SK-N-SH (cell line): ENCODE data around the gene EPB41L5. TPM values are rescaled to one million over a fixed set of nuclear protein-coding genes. Genes with fewer than 3 reads are reported as not detected.

ENCODE experiments used
- CTCF ChIA-PET: fragments of 300-600, 350-600 bp; formaldehyde crosslinking; extraction: SDS; loops from one replicate; lab custom pipeline; 2021; lab: Yijun Ruan, JAX
- POLR2A ChIA-PET: fragments of 350-600 bp; sonication (Branson Sonifier 250); formaldehyde crosslinking; extraction: SDS; loops from one replicate; lab custom pipeline; 2020; ENCODE audit warnings: antibody characterized with exemption, inconsistent platforms; lab: Yijun Ruan, JAX
- DNase-seq: peaks from one replicate; pipeline ENCODE4 v3.0.0; 2012
- H2AFZ ChIP-seq: fragments of 200-600 bp; sonication (generic); 2 replicates; pipeline ENCODE4 v1.8.1; 2016; ENCODE audit warnings: antibody characterized with exemption, mild to moderate bottlenecking, low read depth
- H3F3A ChIP-seq: fragments of 200-600 bp; sonication (generic); replicated peaks from 2 replicates; pipeline ENCODE3; 2016; ENCODE audit warnings: antibody characterized with exemption, mild to moderate bottlenecking; ENCODE audit not compliant: insufficient read depth
- H3K27ac ChIP-seq, 2 experiments: fragments of 200-500 bp in 1 of 2; fragments of 200-600 bp in 1 of 2; sonication (Bioruptor generic) in 1 of 2; sonication (generic), shearing (Covaris generic) in 1 of 2; 2 replicates each; pipeline versions ENCODE4 v1.5.1 to v1.6.1; 2014 to 2016; ENCODE audit warnings: low read depth in 2 of 2, inconsistent platforms in 1 of 2, low read length in 1 of 2, mild to moderate bottlenecking in 1 of 2, mixed read lengths in 1 of 2
- H3K27me3 ChIP-seq: fragments of 200-600 bp; sonication (generic), shearing (Covaris generic); 2 replicates; pipeline ENCODE4 v1.6.1; 2016; ENCODE audit warnings: mixed run types; ENCODE audit not compliant: insufficient read depth
- H3K36me3 ChIP-seq, 2 experiments: fragments of 200-500 bp in 1 of 2; fragments of 200-600 bp in 1 of 2; sonication (Bioruptor generic) in 1 of 2; sonication (generic) in 1 of 2; replicated peaks in 1 of 2; 2 replicates each; pipeline versions ENCODE3 to v1.5.1; 2014 to 2016; ENCODE audit warnings: low read length in 1 of 2, mild to moderate bottlenecking in 1 of 2; ENCODE audit not compliant: insufficient read depth in 2 of 2, control insufficient read depth in 1 of 2
- H3K4me1 ChIP-seq, 2 experiments: fragments of 200-500 bp in 1 of 2; fragments of 200-600 bp in 1 of 2; sonication (Bioruptor generic) in 1 of 2; sonication (generic), shearing (Covaris generic) in 1 of 2; 2 replicates each; pipeline versions ENCODE4 v1.5.1 to v1.6.1; 2014 to 2016; ENCODE audit warnings: low read depth in 1 of 2, low read length in 1 of 2, mixed run types in 1 of 2; ENCODE audit not compliant: insufficient read depth in 2 of 2, control insufficient read depth in 1 of 2
- H3K4me2 ChIP-seq: fragments of 200-600 bp; sonication (generic), shearing (Covaris generic); 2 replicates; pipeline ENCODE4 v1.6.1; 2017; ENCODE audit warnings: mixed run types
- H3K4me3 ChIP-seq, 2 experiments: fragments of 200-500 bp in 1 of 2; fragments of 200-600 bp in 1 of 2; sonication (Bioruptor generic) in 1 of 2; sonication (generic), shearing (Covaris generic) in 1 of 2; 2 replicates each; pipeline versions ENCODE4 v1.5.1 to v1.8.1; 2014 to 2016; ENCODE audit warnings: low read depth in 2 of 2, inconsistent platforms in 1 of 2, low read length in 1 of 2, mild to moderate bottlenecking in 1 of 2, mixed read lengths in 1 of 2, moderate library complexity in 1 of 2
- H3K79me2 ChIP-seq: fragments of 200-600 bp; sonication (generic); 2 replicates; pipeline ENCODE4 v1.8.1; 2017; ENCODE audit warnings: mild to moderate bottlenecking; ENCODE audit not compliant: insufficient read depth
- H3K9ac ChIP-seq: fragments of 200-600 bp; sonication (generic); 2 replicates; pipeline ENCODE4 v1.6.1; 2017; ENCODE audit warnings: mixed run types
- H3K9me2 ChIP-seq: fragments of 200-600 bp; sonication (generic); 2 replicates; pipeline ENCODE4 v1.6.1; 2017; ENCODE audit warnings: mixed run types
- H3K9me3 ChIP-seq: fragments of 200-600 bp; sonication (generic); 2 replicates; pipeline ENCODE4 v1.6.1; 2017; ENCODE audit warnings: mixed run types, mild to moderate bottlenecking, moderate library complexity
- H4K20me1 ChIP-seq: fragments of 200-600 bp; sonication (generic); 2 replicates; pipeline ENCODE4 v1.6.1; 2017; ENCODE audit warnings: mild to moderate bottlenecking, mixed run types; ENCODE audit not compliant: insufficient read depth
- CHD2 ChIP-seq: fragments of 150-350 bp; IDR thresholded peaks from 2 replicates; pipeline ENCODE4 v1.6.1; 2018; ENCODE audit warnings: low read length; ENCODE audit not compliant: partially characterized antibody
- CTCF ChIP-seq: fragments of 200-600 bp; sonication (generic); IDR thresholded peaks from 2 replicates; pipeline ENCODE4 v1.6.1; 2017; ENCODE audit warnings: antibody characterized with exemption, mild to moderate bottlenecking, moderate library complexity
- ELF1 ChIP-seq: IDR thresholded peaks from 2 replicates; pipeline ENCODE4 v1.4.0; 2012
- EZH2phosphoT487 ChIP-seq: fragments of 200-600 bp; sonication (generic); IDR thresholded peaks from 2 replicates; pipeline ENCODE4 v1.6.1; 2017; ENCODE audit warnings: low read depth, mixed run types, mild to moderate bottlenecking, antibody characterized with exemption, moderate library complexity, borderline replicate concordance
- FOXJ3 ChIP-seq: sonication (generic); formaldehyde crosslinking; IDR thresholded peaks from 2 replicates; pipeline ENCODE4 v1.5.1; 2020; ENCODE audit warnings: mild to moderate bottlenecking, missing genetic modification reagents
- GABPA ChIP-seq: IDR thresholded peaks from 2 replicates; pipeline ENCODE4 v1.4.0; 2012; ENCODE audit warnings: low read depth, mild to moderate bottlenecking
- JUND ChIP-seq: IDR thresholded peaks from 2 replicates; pipeline ENCODE4 v1.4.0; 2012
- MAX ChIP-seq: IDR thresholded peaks from 2 replicates; pipeline ENCODE4 v1.4.0; 2012; ENCODE audit warnings: low read depth
- NFIC ChIP-seq: IDR thresholded peaks from 2 replicates; pipeline ENCODE4 v1.4.0; 2012; ENCODE audit warnings: borderline replicate concordance
- NRF1 ChIP-seq: IDR thresholded peaks from 2 replicates; pipeline ENCODE4 v1.6.1; 2012; ENCODE audit warnings: low read depth, mild to moderate bottlenecking, low read length
- POLR2AphosphoS5 ChIP-seq: IDR thresholded peaks from 2 replicates; pipeline ENCODE4 v1.6.1; 2012; ENCODE audit warnings: low read depth, low read length
- RCOR1 ChIP-seq: fragments of 150-350 bp; IDR thresholded peaks from 2 replicates; pipeline ENCODE4 v1.6.1; 2017; ENCODE audit warnings: antibody characterized with exemption, low read length
- RFX5 ChIP-seq: IDR thresholded peaks from 2 replicates; pipeline ENCODE4 v1.6.1; 2012; ENCODE audit warnings: mild to moderate bottlenecking, improper control_type of control experiment, low read length
- RXRA ChIP-seq: IDR thresholded peaks from 2 replicates; pipeline ENCODE4 v1.4.0; 2012; ENCODE audit warnings: low read depth, mild to moderate bottlenecking, borderline replicate concordance
- SIN3A ChIP-seq: IDR thresholded peaks from 2 replicates; pipeline ENCODE4 v1.6.1; 2012; ENCODE audit warnings: low read depth, mild to moderate bottlenecking, low read length, moderate library complexity, borderline replicate concordance
- SMC3 ChIP-seq: IDR thresholded peaks from 2 replicates; pipeline ENCODE4 v1.6.1; 2012; ENCODE audit warnings: low read depth, low read length, improper control_type of control experiment
- TAF1 ChIP-seq: IDR thresholded peaks from 2 replicates; pipeline ENCODE4 v1.6.1; 2012; ENCODE audit warnings: low read depth, mild to moderate bottlenecking, low read length, moderate library complexity, borderline replicate concordance
- USF2 ChIP-seq: fragments of 150-350 bp; IDR thresholded peaks from 2 replicates; pipeline ENCODE4 v1.6.1; 2017; ENCODE audit warnings: antibody characterized with exemption, low read length, low read depth, borderline replicate concordance
- YY1 ChIP-seq: IDR thresholded peaks from 2 replicates; pipeline ENCODE4 v1.4.0; 2012; ENCODE audit warnings: low read depth, mild to moderate bottlenecking
- WGBS: methylation state at CpG from one replicate; pipeline ENCODE4 v1.1.6; 2017; ENCODE audit warnings: low lambda C conversion rate; 5-methylcytosine and 5-hydroxymethylcytosine counted together
- polyA plus RNA-seq, 3 experiments: library from polyadenylated mRNA; depleted of rRNA; stranded (reverse); fragments of >200 nt; gene quantifications; 2 replicates each; pipeline ENCODE4 v1.2.3, GENCODE V29; 2012
- TF ChIP-seq, protein P1 (sequence below): IDR thresholded peaks from 2 replicates; pipeline ENCODE4 v1.4.0; 2012; ENCODE audit warnings: low read depth, borderline replicate concordance

Gene EPB41L5
- polyA plus RNA-seq, 1 of the 3 experiments (the other 2 are of a cell fraction): 5.3 TPM

DNA sequence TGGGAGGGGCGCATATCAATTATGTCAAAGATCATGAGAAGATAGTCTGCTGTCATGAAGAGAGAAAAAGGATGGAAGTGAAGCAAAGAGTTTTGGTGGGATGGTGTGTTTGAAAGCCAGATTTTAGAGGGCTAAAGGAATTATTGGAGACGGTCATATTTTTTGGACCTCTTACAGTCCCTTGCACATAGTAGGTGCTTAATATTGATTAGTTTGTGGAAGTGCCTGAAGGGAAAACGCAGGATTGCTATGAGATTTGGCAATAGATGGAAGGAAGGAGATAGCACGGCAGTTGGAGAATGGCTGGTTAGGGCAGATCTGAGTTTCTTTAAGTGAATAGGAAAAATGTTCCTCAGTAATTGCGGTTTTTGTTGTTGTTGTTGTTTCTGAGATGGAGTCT lies 15.9 kb downstream of the EPB41L5 start:
- no peak overlapping the region for H3K4me3 ChIP-seq
- peaks cover 0 to 13% of the 10 kb centered on the region in 2 experiments for H3K36me3 ChIP-seq
- no peak overlapping the region for H3K27ac ChIP-seq
- H3K9me2 ChIP-seq: no peaks in the 10 kb centered on the region
- TF ChIP-seq, protein P1, sequence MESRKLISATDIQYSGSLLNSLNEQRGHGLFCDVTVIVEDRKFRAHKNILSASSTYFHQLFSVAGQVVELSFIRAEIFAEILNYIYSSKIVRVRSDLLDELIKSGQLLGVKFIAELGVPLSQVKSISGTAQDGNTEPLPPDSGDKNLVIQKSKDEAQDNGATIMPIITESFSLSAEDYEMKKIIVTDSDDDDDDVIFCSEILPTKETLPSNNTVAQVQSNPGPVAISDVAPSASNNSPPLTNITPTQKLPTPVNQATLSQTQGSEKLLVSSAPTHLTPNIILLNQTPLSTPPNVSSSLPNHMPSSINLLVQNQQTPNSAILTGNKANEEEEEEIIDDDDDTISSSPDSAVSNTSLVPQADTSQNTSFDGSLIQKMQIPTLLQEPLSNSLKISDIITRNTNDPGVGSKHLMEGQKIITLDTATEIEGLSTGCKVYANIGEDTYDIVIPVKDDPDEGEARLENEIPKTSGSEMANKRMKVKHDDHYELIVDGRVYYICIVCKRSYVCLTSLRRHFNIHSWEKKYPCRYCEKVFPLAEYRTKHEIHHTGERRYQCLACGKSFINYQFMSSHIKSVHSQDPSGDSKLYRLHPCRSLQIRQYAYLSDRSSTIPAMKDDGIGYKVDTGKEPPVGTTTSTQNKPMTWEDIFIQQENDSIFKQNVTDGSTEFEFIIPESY: no peak
- TF ChIP-seq YY1 (no peak), USF2 (no peak)
- no peaks in the 10 kb centered on the region for H3K9me3 ChIP-seq
- no peaks in the 10 kb centered on the region for H3K4me1 ChIP-seq
- no peak overlapping the region for H2AFZ ChIP-seq
- ChIA-PET CTCF (no interaction called here), POLR2A (no interaction called here)
- no peak overlapping the region for H3K9ac ChIP-seq
- H3K79me2 ChIP-seq: peaks cover 24% of the 10 kb centered on the region
- H4K20me1 ChIP-seq: no peaks in the 10 kb centered on the region
- H3K4me2 ChIP-seq: no peak overlapping the region
- H3F3A ChIP-seq: no peaks in the 10 kb centered on the region
- H3K27me3 ChIP-seq: no peaks in the 10 kb centered on the region
- no peak for DNase-seq
- WGBS: 96% methylated on average over 5 of the region's 5 CpGs

DNA sequence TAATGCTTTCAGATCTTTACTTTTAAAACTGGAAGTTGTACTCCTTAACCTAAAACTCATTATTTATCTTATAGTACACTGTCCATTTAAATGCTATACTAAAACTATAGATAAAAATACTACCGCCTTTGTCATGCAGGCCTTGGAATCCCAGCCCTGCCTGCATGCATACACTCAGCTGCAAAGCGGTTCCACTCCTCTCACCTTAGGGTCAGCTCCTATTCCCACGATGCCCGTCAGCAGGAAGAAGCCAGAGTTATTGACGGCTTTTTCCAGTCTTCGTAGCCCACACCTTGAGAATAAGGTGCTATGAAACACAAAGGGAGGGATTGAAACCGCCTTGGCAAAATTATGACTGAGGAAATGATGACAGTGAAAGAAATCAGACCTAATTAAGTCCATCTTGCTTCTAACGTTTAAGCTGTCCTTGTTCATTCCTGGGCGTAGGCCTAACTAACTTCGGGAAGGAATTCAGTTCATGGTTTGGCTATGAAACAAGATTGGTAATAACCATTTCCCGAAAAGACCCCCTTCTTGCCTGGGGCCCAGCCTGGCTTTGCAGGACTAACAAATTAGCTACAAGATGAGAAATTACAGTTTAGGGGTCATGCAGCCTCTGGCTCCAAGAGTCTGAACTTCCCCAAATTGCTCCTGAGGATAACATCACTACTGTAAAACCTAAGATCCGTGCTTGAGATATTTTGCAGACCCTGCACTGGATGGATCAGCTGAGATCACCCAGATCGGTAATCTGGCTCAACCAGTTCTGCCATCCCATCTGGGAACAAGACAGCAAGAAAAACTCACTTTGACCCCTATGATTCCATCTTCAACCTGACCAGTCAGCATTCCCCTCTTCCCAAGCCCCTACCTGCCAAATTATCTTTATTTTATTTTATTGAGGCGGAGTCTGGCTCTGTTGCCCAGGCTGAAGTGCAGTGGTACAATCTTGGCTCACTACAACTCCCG lies 17.1 kb downstream of the EPB41L5 start:
- POLR2A ChIA-PET: no interaction called here
- 95% methylated on average over 15 of the region's 15 CpGs for WGBS

More for the DNA sequence above, 17.1 kb downstream of the EPB41L5 start:
- H3K79me2 ChIP-seq: peaks cover 17% of the 10 kb centered on the region
- H4K20me1 ChIP-seq: no peaks in the 10 kb centered on the region
- TF ChIP-seq SIN3A (no peak), USF2 (no peak), POLR2AphosphoS5 (no peak), SMC3 (no peak), EZH2phosphoT487 (no peak), CTCF (no peak), GABPA (no peak), NRF1 (no peak), JUND (no peak), FOXJ3 (CRISPR knock-in tag) (no peak), CHD2 (no peak), MAX (no peak), ELF1 (no peak), YY1 (no peak), TAF1 (no peak), NFIC (no peak), RXRA (no peak), RFX5 (no peak), RCOR1 (no peak)
- TF ChIP-seq, all 33 proteins: peak for 0
- Histone ChIP-seq H3K27ac (no peak overlapping the region), H3K27me3 (no peaks in the 10 kb centered on the region), H3K9me2 (no peaks in the 10 kb centered on the region), H3K4me3 (no peak overlapping the region), H3K9me3 (no peaks in the 10 kb centered on the region), H3K9ac (no peak overlapping the region), H3K36me3 (peaks cover 0 to 13% of the 10 kb centered on the region in 2 experiments), H3F3A (no peaks in the 10 kb centered on the region), H2AFZ (no peak overlapping the region), H3K4me1 (no peaks in the 10 kb centered on the region), H3K4me2 (no peak overlapping the region)
- CTCF ChIA-PET: no interaction called here
- no peak for DNase-seq
